ENCODE measurements around the gene GRP. TPM values are rescaled to one million over a fixed set of nuclear protein-coding genes. Genes with fewer than 3 reads are reported as not detected.

GRP gene
- total RNA-seq, 1 donor from 2014 or later = not detected

Other genes with a start within 250 kb of the GRP start
- gene SEC11C, start 80.3 kb upstream of the GRP start, total RNA-seq = 15.8 and 17.2 TPM in 2 replicates
- gene RAX, start 53.3 kb downstream of the GRP start, total RNA-seq = not detected in 2 replicates
- gene CPLX4, start 98.5 kb downstream of the GRP start, total RNA-seq = not detected in 2 replicates
- 80.4 and 92.5 TPM in 2 replicates for gene LMAN1, start 139.1 kb downstream of the GRP start, total RNA-seq